ELF-1 (cell line): ENCODE results near the gene SPRY4.
"Not testable (repeated sequence)": the region's sequence is repeated elsewhere in the genome, so short reads cannot be mapped to it uniquely, and the experiment has no call there.

Experiments used
- DNase-seq: peaks from one replicate; pipeline ENCODE4 v3.0.0-alpha.2; 2016; ENCODE audit warnings: low read depth, low spot score

Gene SPRY4

DNA sequence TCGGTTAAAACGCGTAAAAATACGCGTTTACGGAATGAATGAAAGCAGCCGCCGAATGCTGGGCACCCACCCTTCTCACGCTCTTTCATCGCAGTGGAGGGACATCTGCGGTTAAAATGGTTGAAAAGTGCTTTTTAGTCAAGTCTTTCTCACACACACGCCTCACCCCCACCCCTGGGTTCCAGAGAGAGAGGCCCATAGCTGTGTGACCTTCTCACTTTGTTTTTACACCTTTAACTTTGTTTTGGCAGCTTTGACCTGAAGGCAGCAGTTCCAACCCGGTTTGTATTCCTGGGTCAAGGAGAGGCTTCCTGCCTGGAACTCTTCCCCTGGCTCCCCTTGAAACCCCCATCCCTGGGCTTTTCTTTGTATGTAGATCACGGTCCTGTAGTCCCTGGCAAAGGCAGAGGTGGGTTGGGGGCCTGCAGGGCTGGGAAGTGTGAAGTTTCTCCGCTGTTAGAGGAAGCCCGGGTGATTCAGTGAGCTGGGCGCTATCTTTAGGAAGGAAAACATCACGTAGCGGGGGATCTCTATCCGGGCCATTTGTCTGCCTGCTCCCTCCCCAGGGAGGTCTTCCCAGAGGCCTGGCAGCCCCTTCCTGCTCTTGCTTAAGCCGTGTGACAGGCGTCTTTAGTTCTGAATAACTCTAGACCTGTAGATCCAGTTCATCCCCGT, 29.6 kb downstream of the SPRY4 start:
- peak; percentile 80 for DNase-seq

DNA sequence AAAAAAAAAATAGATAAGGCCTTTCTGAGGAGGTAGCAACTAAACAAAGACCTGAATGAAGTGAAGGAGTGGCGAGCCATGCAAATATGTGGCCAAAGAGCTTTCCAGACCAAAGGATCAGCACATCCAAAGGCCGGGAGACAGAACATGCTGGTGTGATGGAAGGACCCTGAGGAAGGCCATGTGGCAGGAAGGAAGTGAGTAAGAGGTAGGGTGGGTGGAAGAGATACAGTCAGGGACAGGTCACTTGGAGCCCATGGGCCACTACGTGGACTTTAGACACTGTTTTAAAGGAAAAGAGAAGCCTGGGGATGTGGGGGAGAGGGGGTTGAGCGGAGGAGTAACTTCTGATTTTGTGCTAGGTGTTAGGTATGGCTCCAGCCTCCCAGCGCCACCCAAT, 31.3 kb downstream of the SPRY4 start:
- DNase-seq: no peak

- DNase-seq: no peak
Measured at GRCh38 chr5:142292808-142293207, 32.0 kb downstream of the SPRY4 start.

DNA sequence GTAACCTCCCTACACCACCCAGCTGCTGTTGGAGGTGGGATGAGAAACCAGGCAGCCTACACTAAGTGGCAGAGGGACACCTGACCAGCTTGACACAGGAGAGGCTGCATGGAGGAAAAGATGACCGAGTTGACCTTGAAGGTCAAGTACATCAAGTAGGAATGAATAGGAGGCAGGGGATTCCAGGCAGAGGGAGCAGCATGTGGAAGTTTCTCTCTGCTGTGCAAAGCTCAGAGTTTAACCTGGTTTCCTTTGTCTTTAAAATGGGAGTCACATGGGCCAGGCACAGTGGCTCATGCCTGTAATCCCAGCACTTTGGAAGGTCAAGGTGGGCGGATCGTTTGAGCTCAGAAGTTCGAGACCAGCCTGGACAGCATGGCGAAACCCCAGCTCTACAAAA, 32.6 kb downstream of the SPRY4 start:
- no peak for DNase-seq

GRCh38 chr5:142290577-142291299, 34.1 kb downstream of the SPRY4 start:
- DNase-seq: peak; percentile 69

GRCh38 chr5:142289708-142290576, 34.9 kb downstream of the SPRY4 start:
- DNase-seq: peak; percentile 46

GRCh38 chr5:142287973-142288313, 36.9 kb downstream of the SPRY4 start:
- no peak for DNase-seq

GRCh38 chr5:142287096-142287972, 37.5 kb downstream of the SPRY4 start:
- peak; percentile 88 for DNase-seq

DNA sequence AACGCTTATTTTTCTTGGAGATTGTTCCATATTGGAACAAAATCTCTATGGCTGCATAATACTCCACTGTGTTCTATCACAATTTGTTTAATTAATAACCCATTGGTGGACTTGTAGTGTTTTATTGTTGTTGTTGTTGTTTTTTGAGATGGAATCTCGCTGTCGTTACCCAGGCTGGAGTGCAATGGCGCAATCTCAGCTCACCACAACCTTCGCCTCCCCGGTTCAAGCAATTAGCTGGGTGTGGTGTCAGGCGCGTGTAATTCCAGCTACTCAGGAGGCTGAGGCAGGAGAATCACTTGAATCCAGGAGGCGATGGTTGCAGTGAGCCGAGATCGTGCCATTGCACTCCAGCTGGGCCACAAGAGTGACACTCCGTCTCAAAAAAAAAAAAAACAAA, 38.7 kb downstream of the SPRY4 start:
- no peak for DNase-seq

- DNase-seq: no peak
Measured at GRCh38 chr5:142283304-142283703, 41.5 kb downstream of the SPRY4 start.

- no peak for DNase-seq
Measured at GRCh38 chr5:142281966-142282365, 42.9 kb downstream of the SPRY4 start.

DNA sequence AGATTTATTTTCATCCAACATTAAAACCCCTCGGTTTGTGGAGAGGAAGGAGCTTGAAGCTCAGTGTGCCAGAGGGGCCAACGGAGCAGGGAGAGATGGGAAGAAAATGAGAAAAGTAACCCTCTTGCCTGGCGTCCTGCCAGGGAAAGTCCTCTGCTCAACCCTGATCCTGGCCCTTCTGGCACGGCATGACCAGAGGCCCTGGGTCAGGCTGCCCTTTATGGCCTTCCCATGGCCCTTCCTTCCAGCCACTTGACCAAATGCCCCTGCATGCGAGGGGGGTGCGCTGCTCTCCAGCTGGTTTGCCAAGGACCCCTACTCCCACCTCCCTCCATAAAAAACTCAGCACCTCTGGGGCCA, 43.8 kb downstream of the SPRY4 start:
- no peak for DNase-seq

- peak; percentile 98 for DNase-seq
Measured at GRCh38 chr5:142280066-142281007, 44.5 kb downstream of the SPRY4 start.

- no peak for DNase-seq
Measured at GRCh38 chr5:142278627-142279026, 46.2 kb downstream of the SPRY4 start.

DNA sequence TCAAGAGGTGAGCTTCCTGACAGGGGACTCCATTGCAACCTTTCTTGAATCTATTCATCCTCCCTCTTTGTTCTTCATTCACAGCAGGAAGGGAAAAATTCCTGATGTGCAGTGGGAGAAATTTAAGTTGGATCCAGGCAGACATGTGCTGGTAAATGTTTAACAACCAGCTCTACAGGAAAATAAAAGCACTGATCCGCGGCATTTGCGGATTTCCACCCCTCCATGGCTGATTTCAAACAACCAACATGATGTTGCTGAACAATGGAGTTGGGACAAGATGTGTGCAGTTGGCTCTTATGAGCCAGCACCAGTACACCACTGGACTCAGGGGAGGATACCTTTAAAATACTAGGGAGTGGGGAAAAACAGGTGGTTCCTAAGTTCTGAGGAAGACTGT, 47.0 kb downstream of the SPRY4 start:
- no peak for DNase-seq

GRCh38 chr5:142276517-142276916, 48.3 kb downstream of the SPRY4 start:
- no peak for DNase-seq

DNA sequence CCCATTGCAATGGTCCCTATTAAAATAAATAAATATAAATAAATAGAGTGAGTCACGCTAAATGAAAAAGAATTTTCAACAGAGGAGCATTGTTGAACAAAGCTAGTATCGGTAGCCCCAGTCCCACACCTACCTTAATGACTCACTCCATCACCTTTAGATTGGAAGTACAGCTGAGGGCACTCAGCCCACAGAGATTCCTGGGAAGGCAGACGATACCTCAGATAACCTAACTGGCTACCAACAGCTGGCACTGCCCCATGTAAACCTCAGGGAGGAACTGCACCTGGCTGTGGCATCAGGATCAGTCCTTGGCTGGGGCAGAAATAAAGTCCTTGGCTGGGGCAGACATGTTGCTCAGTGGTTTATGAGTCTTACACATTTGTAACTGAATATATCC, 49.3 kb downstream of the SPRY4 start:
- DNase-seq: no peak

DNA sequence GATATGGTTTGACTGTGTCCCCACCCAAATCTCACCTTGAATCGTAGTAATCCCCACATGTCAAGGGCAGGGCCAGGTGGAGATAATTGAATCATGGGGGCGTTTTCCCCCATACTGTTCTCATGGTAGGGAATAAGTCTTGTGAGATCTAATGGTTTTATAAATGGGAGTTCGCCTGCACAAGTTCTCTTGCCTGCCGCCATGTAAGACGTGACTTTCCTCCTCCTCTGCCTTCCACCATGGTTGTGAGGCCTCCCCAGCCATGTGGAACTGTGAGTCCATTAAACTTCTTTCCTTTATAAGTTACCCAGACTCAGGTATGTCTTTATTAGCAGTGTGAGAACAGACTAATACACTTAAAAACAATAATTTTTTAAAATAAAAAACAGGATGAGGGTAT, 52.2 kb downstream of the SPRY4 start:
- not testable (repeated sequence) for DNase-seq

DNA sequence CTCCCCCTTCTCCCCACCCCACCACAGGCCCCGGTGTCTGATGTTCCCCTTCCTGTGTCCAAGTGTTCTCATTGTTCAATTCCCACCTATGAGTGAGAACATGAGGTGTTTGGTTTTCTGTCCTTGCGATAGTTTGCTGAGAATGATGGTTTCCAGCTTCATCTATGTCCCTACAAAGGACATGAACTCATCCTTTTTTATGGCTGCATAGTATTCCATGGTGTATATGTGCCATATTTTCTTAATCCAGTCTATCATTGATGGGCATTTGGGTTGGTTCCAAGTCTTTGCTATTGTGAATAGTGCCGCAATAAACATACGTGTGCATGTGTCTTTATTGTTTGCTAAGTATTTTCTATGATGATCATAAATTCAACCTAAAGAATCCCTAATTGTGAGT, 60.7 kb downstream of the SPRY4 start:
- DNase-seq: not testable (repeated sequence)

- no peak for DNase-seq
Measured at GRCh38 chr5:142263346-142263745, 61.5 kb downstream of the SPRY4 start.

DNA sequence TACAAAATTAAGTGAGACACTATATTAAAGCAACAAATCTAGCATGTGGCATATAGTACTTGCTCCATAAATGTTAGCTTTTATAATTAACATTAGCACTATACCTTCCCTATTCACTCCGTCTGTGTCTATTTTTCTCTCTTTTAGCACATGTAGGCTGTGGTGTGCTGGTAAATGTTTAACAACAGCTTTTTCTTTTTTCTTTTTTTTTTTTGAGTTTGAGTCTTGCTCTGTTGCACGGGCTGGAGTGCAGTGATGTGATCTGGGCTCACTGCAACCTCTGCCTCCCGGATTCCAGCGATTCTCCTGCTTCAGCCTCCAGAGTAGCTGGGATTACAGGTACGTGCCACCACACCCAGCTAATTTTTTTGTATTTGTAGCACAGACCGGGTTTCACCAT, 62.1 kb downstream of the SPRY4 start:
- no peak for DNase-seq
